Brain microvascular endothelial cell (primary cell): ENCODE results near the gene MOCS1.

Experiments
- DNase-seq: peaks from one replicate; pipeline ENCODE4 v3.0.0-alpha.2; 2020
- H3K27ac ChIP-seq: fragments of 250-450 bp; sonication (Bioruptor Pico); 2 replicates; pipeline ENCODE4 v1.5.1; 2020; ENCODE audit warnings: mild to moderate bottlenecking, moderate library complexity
- H3K27me3 ChIP-seq: fragments of 250-450 bp; sonication (Bioruptor Pico); replicated peaks from 2 replicates; pipeline ENCODE4 v1.5.1; 2020; ENCODE audit warnings: mild to moderate bottlenecking
- H3K36me3 ChIP-seq: fragments of 250-450 bp; sonication (Bioruptor Pico); replicated peaks from 2 replicates; pipeline ENCODE4 v1.5.1; 2020; ENCODE audit warnings: mild to moderate bottlenecking
- H3K4me3 ChIP-seq: 2 replicates; pipeline ENCODE4 v1.5.1; 2011; ENCODE audit warnings: low read depth, mild to moderate bottlenecking, control low read depth, low read length, moderate library complexity
- in situ Hi-C: cut with HindIII; loops from 2 replicates; pipeline ENCODE4 v1.10.0; 2017; ENCODE audit warnings: low sequenced_read_pairs, low pct_ligation_motif_present
- TF ChIP-seq, protein P1 (sequence below): IDR thresholded peaks from 2 replicates; pipeline ENCODE4 v1.5.1; 2011; ENCODE audit warnings: low read depth, mild to moderate bottlenecking, moderate library complexity, low read length, control low read depth, inconsistent platforms; ENCODE audit errors: missing control alignments

The MOCS1 gene

DNA sequence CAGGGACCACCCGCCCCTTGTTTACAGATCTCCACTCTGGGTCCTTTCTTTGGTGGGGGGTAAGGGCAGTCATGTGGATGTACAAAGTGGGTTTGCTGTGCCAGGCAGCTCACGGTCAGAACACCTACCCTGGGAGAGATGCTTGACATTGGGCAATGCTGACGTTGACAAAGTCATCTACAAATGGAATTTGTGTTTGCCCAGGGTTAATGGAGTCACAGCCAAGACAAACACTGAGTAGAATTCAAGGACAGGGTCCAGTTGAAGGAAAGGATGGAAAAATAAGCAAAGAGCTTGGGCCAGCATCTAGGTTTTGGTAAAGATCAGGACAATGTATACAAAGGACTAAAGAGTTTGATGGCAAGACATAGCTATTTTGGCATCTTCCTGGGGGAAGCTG, 54.7 kb downstream of the MOCS1 start:
- TF ChIP-seq, protein P1, sequence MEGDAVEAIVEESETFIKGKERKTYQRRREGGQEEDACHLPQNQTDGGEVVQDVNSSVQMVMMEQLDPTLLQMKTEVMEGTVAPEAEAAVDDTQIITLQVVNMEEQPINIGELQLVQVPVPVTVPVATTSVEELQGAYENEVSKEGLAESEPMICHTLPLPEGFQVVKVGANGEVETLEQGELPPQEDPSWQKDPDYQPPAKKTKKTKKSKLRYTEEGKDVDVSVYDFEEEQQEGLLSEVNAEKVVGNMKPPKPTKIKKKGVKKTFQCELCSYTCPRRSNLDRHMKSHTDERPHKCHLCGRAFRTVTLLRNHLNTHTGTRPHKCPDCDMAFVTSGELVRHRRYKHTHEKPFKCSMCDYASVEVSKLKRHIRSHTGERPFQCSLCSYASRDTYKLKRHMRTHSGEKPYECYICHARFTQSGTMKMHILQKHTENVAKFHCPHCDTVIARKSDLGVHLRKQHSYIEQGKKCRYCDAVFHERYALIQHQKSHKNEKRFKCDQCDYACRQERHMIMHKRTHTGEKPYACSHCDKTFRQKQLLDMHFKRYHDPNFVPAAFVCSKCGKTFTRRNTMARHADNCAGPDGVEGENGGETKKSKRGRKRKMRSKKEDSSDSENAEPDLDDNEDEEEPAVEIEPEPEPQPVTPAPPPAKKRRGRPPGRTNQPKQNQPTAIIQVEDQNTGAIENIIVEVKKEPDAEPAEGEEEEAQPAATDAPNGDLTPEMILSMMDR: no peak
- Histone ChIP-seq H3K27me3 (no peaks in the 10 kb centered on the region), H3K4me3 (no peak overlapping the region), H3K27ac (no peak overlapping the region), H3K36me3 (peaks cover 4% of the 10 kb centered on the region)
- in situ Hi-C loops: no loop called here
- no peak for DNase-seq

DNA sequence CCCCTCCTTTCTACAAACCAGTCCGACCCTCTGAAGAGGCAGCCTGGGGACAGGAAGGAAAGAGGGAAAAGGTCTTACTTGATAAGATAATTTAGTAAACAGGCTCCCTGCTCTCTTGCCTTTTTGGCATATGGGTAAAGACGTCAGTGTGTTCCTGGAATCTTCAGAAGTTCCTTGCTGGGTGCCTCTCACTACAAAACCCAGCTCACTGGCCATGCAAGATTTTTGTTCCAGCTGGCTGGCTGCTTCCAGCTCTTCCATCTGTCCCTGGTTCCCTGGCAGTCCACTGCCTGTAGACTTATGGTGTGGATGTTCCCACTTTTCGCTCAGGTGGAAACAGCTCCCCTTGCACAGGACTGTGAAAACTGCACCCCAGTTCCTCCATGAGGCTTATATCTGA, 57.4 kb downstream of the MOCS1 start:
- peaks cover 8% of the 10 kb centered on the region for H3K36me3 ChIP-seq
- no peak for DNase-seq
- H3K27ac ChIP-seq: no peak overlapping the region
- H3K4me3 ChIP-seq: no peak overlapping the region
- TF ChIP-seq, protein P1: no peak
- in situ Hi-C loops: no loop called here
- H3K27me3 ChIP-seq: no peaks in the 10 kb centered on the region

DNA sequence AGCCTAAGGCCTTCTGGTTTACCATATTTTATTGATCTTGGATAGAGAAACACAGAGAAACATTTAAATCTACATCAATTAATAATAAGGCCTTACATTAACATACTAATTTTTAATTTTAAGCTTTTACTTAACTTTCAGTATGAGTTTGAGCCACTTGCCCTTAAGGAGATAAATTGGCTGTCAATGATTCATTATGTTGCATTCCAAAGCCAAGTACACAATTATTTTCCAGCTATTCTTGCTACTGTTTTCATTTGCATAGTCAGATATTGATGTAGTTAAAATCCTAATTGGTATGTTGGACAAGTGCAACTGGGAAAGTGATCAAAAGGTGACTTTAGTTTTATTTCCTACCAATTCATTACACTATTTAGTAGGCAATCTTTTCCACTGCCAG, 58.2 kb downstream of the MOCS1 start:
- Histone ChIP-seq H3K27ac (no peak overlapping the region), H3K36me3 (peaks cover 8% of the 10 kb centered on the region), H3K4me3 (no peak overlapping the region), H3K27me3 (no peaks in the 10 kb centered on the region)
- in situ Hi-C loops: no loop called here
- no peak for DNase-seq
- TF ChIP-seq, protein P1: no peak

DNA sequence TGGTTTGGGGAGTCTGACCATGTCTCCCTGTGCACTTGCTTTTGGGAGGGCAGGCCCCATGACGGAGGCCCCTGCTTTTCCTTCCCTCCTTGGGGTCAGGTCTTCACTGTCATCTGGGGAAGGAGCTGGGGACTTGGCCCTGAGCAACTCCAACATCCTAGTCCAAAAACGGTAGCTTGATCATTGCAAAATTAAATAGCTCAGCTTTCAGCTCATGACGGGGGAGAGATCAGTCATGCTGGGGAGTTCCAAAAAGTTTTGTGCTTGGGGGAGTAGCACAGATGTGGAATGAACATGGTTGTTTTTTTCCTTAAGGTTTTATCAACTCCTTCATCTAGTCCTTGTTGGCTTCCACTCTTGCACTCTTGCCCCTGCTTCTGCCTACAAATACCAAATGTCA, 60.8 kb downstream of the MOCS1 start:
- Histone ChIP-seq H3K27ac (no peak overlapping the region), H3K36me3 (peaks cover 10% of the 10 kb centered on the region), H3K4me3 (no peak overlapping the region), H3K27me3 (no peaks in the 10 kb centered on the region)
- in situ Hi-C loops: no loop called here
- DNase-seq: no peak
- TF ChIP-seq, protein P1: no peak

DNA sequence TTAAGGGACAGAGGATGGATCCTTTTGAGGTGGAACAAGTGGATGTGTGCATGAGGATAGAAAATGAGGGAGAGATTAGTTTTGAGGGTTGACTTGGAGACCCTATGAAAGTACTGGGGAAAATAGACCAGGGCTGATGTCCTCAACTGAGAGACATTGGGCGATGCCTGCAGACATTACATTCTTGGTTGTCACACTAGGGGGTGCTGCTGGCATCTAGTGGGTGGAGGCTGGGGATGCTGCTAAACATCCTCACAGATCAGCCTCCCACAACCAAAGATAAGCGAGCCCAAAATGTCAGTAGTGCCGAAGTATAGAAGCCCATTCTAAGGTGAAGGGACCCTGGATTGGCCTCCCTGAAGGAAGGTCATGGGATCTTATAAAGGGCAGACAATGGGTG, 63.3 kb downstream of the MOCS1 start:
- Histone ChIP-seq H3K36me3 (peaks cover 12% of the 10 kb centered on the region), H3K27ac (no peak overlapping the region), H3K27me3 (no peaks in the 10 kb centered on the region), H3K4me3 (no peak overlapping the region)
- in situ Hi-C loops: no loop called here
- no peak for DNase-seq
- TF ChIP-seq, protein P1: peak; percentile 45

DNA sequence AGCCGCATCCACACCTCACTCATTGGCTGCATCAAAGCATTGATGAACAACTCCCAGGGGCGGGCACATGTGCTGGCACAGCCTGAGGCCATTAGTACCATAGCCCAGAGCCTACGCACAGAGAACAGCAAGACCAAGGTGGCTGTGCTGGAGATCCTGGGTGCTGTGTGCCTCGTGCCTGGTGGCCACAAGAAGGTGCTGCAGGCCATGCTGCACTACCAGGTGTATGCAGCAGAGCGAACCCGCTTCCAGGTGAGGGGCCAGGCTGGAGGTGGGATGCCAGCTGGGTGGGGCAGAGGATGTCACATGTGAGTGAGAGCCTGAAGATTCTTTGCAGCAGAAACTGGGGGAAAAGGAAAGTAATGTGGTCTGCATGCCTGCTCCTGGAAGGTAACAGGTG, 66.7 kb downstream of the MOCS1 start:
- TF ChIP-seq, protein P1: peak; percentile 43
- Histone ChIP-seq H3K4me3 (no peak overlapping the region), H3K27me3 (no peaks in the 10 kb centered on the region), H3K27ac (no peak overlapping the region), H3K36me3 (peaks cover 4% of the 10 kb centered on the region)
- in situ Hi-C loops: no loop called here
- DNase-seq: no peak
